NB4 (cell line): ENCODE results near the gene FRAS1.

ENCODE experiments used
- POLR2A ChIP-seq: IDR thresholded peaks from 2 replicates; pipeline ENCODE4 v1.6.1; 2011; ENCODE audit warnings: mild to moderate bottlenecking; ENCODE audit not compliant: insufficient read length; ENCODE audit errors: extremely low read depth
- TF ChIP-seq, protein P1 (sequence below): IDR thresholded peaks from one replicate; pipeline ENCODE4 v1.5.1; 2012; ENCODE audit warnings: low read depth, low read length
- TF ChIP-seq, protein P2 (sequence below): IDR thresholded peaks from 2 replicates; pipeline ENCODE4 v1.6.1; 2011; ENCODE audit warnings: low read depth, low read length

DNA sequence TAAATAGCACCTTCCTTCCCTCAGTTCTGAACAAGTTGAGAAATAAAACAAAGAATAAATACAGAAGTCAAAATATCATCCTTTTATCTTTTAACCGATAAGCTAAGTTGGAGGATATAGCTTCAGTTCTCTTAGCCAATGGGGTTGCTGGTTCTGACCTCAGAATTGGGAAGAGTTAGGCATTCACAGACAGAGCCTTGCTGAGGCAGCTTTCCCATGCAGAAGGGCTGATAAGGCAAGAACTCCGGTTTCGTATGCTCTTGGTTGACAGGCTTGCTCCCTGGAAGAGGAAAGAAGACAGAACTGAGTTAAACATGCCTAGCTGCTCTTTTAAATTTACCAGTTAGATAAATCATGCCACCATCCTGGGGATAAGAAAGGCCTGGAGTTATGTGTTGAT, 17.6 kb downstream of the FRAS1 start:
- no peak for TF ChIP-seq POLR2A
- TF ChIP-seq, protein P1, sequence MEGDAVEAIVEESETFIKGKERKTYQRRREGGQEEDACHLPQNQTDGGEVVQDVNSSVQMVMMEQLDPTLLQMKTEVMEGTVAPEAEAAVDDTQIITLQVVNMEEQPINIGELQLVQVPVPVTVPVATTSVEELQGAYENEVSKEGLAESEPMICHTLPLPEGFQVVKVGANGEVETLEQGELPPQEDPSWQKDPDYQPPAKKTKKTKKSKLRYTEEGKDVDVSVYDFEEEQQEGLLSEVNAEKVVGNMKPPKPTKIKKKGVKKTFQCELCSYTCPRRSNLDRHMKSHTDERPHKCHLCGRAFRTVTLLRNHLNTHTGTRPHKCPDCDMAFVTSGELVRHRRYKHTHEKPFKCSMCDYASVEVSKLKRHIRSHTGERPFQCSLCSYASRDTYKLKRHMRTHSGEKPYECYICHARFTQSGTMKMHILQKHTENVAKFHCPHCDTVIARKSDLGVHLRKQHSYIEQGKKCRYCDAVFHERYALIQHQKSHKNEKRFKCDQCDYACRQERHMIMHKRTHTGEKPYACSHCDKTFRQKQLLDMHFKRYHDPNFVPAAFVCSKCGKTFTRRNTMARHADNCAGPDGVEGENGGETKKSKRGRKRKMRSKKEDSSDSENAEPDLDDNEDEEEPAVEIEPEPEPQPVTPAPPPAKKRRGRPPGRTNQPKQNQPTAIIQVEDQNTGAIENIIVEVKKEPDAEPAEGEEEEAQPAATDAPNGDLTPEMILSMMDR, result no peak
- TF ChIP-seq, protein P2, sequence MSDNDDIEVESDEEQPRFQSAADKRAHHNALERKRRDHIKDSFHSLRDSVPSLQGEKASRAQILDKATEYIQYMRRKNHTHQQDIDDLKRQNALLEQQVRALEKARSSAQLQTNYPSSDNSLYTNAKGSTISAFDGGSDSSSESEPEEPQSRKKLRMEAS, result no peak
